HCT116 (cell line): ENCODE results near the gene TMEM86B. TPM values are rescaled to one million over a fixed set of nuclear protein-coding genes. Genes with fewer than 3 reads are reported as not detected.

Experiments
- ATAC-seq: fragments of 200-7000 bp; cut with Tn5 transposase; 2 replicates; pipeline ENCODE4 v1.9.1; 2020; ENCODE audit warnings: mild to moderate bottlenecking, moderate library complexity
- BruUV-seq: library from RNA; stranded (reverse); fragments of 400-500 nt; replicated peaks from 2 replicates; lab custom pipeline; 2021; lab: Mats Ljungman, UMichigan
- CTCF ChIA-PET: fragments of 300-600 bp; sonication (Branson Sonifier 250); formaldehyde crosslinking; loops from one replicate; lab custom pipeline; 2021; ENCODE audit warnings: antibody characterized with exemption; lab: Charles Lee
- POLR2A ChIA-PET: fragments of 300-600, 350-600 bp; sonication (Branson Sonifier 250); formaldehyde crosslinking; loops from one replicate; lab custom pipeline; 2021; ENCODE audit warnings: antibody characterized with exemption; lab: Charles Lee
- RAD21 ChIA-PET, 2 experiments: fragments of 300-600 bp; sonication (Branson Sonifier 250); formaldehyde crosslinking; loops; one replicate each; lab custom pipeline; 2023; ENCODE audit warnings: low total read pairs in 2 of 2; ENCODE audit not compliant: uncharacterized antibody in 2 of 2, unreplicated experiment in 2 of 2, low non-redundant PET in 1 of 2; lab: Charles Lee
- DNase-seq: peaks from one replicate; pipeline ENCODE4 v3.0.0-alpha.2; 2010; ENCODE audit warnings: low read depth, low spot score
- H2AFZ ChIP-seq: fragments of 200-600 bp; shearing (Covaris generic), sonication (generic); 2 replicates; pipeline ENCODE4 v1.6.1; 2017; ENCODE audit warnings: low read depth, mixed run types, mixed read lengths, antibody characterized with exemption, low read length; ENCODE audit not compliant: poor library complexity, severe bottlenecking
- H3K27ac ChIP-seq: 2 replicates; pipeline ENCODE4 v1.5.1; 2012; ENCODE audit warnings: low read depth, low read length
- H3K27me3 ChIP-seq: fragments of 200-600 bp; sonication (generic); 2 replicates; pipeline ENCODE4 v1.6.1; 2016; ENCODE audit warnings: mixed run types, low read length, mixed read lengths; ENCODE audit not compliant: insufficient read depth
- H3K36me3 ChIP-seq, 2 experiments: fragments of 200-500 bp in 1 of 2; fragments of 200-600 bp in 1 of 2; sonication (Bioruptor generic) in 1 of 2; sonication (generic) in 1 of 2; 2 replicates each; pipeline versions ENCODE4 v1.5.1 to v1.6.1; 2014 to 2016; ENCODE audit warnings: low read length in 2 of 2, inconsistent platforms in 1 of 2, mixed read lengths in 1 of 2, mixed run types in 1 of 2; ENCODE audit not compliant: insufficient read depth in 2 of 2, control insufficient read depth in 1 of 2
- H3K4me1 ChIP-seq, 2 experiments: fragments of 200-600 bp in 1 of 2; sonication (generic) in 1 of 2; 2 replicates each; pipeline versions ENCODE4 v1.5.1 to v1.6.1; 2012 to 2017; ENCODE audit warnings: low read length in 2 of 2, inconsistent platforms in 1 of 2, mild to moderate bottlenecking in 1 of 2, mixed read lengths in 1 of 2, mixed run types in 1 of 2, moderate library complexity in 1 of 2; ENCODE audit not compliant: insufficient read depth in 2 of 2, control insufficient read depth in 1 of 2
- H3K4me2 ChIP-seq: fragments of 200-600 bp; sonication (generic); 2 replicates; pipeline ENCODE4 v1.6.1; 2017; ENCODE audit warnings: mixed run types, low read length, mixed read lengths
- H3K4me3 ChIP-seq, 2 experiments: fragments of 200-600 bp in 1 of 2; sonication (generic) in 1 of 2; replicated peaks in 1 of 2; 2 replicates each; pipeline ENCODE4 v1.5.1; 2011 to 2016; ENCODE audit warnings: low read length in 2 of 2, control low read depth in 1 of 2, low read depth in 1 of 2, mild to moderate bottlenecking in 1 of 2, mixed read lengths in 1 of 2, mixed run types in 1 of 2
- H3K79me2 ChIP-seq: fragments of 200-600 bp; sonication (generic); 2 replicates; pipeline ENCODE4 v1.6.1; 2017; ENCODE audit warnings: mild to moderate bottlenecking, mixed run types, low read length, moderate library complexity, mixed read lengths; ENCODE audit not compliant: insufficient read depth
- H3K9ac ChIP-seq: fragments of 200-600 bp; sonication (generic); 2 replicates; pipeline ENCODE4 v1.6.1; 2016; ENCODE audit warnings: low read length, mixed read lengths
- H3K9me2 ChIP-seq: fragments of 200-600 bp; sonication (generic), shearing (Covaris generic); 2 replicates; pipeline ENCODE4 v1.6.1; 2017; ENCODE audit warnings: mixed run types, mild to moderate bottlenecking, moderate library complexity; ENCODE audit not compliant: insufficient read depth
- H3K9me3 ChIP-seq, 2 experiments: fragments of 200-500 bp in 1 of 2; fragments of 200-600 bp in 1 of 2; sonication (Bioruptor generic) in 1 of 2; sonication (generic) in 1 of 2; 2 replicates each; pipeline ENCODE4 v1.6.1; 2014 to 2017; ENCODE audit warnings: low read length in 2 of 2, mixed read lengths in 2 of 2, inconsistent platforms in 1 of 2, low read depth in 1 of 2, mild to moderate bottlenecking in 1 of 2, mixed run types in 1 of 2, moderate library complexity in 1 of 2; ENCODE audit not compliant: control insufficient read depth in 1 of 2, insufficient read depth in 1 of 2
- H4K20me1 ChIP-seq: fragments of 200-600 bp; sonication (generic), shearing (Covaris generic); 2 replicates; pipeline ENCODE4 v1.6.1; 2017; ENCODE audit warnings: mixed run types, mild to moderate bottlenecking, moderate library complexity; ENCODE audit not compliant: insufficient read depth
- CBX3 ChIP-seq: IDR thresholded peaks from 2 replicates; pipeline ENCODE4 v1.6.1; 2012; ENCODE audit warnings: low read depth
- CEBPB ChIP-seq: IDR thresholded peaks from 2 replicates; pipeline ENCODE4 v1.6.1; 2012; ENCODE audit warnings: low read depth
- CTCF ChIP-seq, 3 experiments: fragments of 200-600 bp in 1 of 3; sonication (generic) in 1 of 3; IDR thresholded peaks in 2 of 3; conservative IDR thresholded peaks in 1 of 3; 2 replicates each; pipeline ENCODE4 v1.5.1; 2012 to 2017; ENCODE audit warnings: low read depth in 2 of 3, low read length in 2 of 3, antibody characterized with exemption in 1 of 3, borderline replicate concordance in 1 of 3, control low read depth in 1 of 3, mild to moderate bottlenecking in 1 of 3, mixed read lengths in 1 of 3, mixed run types in 1 of 3, moderate library complexity in 1 of 3; ENCODE audit not compliant: insufficient read depth in 1 of 3
- ELF1 ChIP-seq: IDR thresholded peaks from 2 replicates; pipeline ENCODE4 v1.6.1; 2012; ENCODE audit warnings: low read depth, borderline replicate concordance
- EZH2 ChIP-seq: fragments of 200-600 bp; sonication (generic); IDR thresholded peaks from 2 replicates; pipeline ENCODE4 v1.6.1; 2017; ENCODE audit warnings: antibody characterized with exemption, mixed run types
- EZH2phosphoT487 ChIP-seq: fragments of 200-600 bp; IDR thresholded peaks from 2 replicates; pipeline ENCODE4 v1.6.1; 2018; ENCODE audit warnings: antibody characterized with exemption, borderline replicate concordance
- FOSL1 ChIP-seq: IDR thresholded peaks from 2 replicates; pipeline ENCODE4 v1.6.1; 2012; ENCODE audit warnings: low read depth
- JUND ChIP-seq: IDR thresholded peaks from 2 replicates; pipeline ENCODE4 v1.6.1; 2012
- MAX ChIP-seq: IDR thresholded peaks from 2 replicates; pipeline ENCODE4 v1.6.1; 2012
- POLR2A ChIP-seq: IDR thresholded peaks from 2 replicates; pipeline ENCODE4 v1.7.0; 2011; ENCODE audit warnings: borderline replicate concordance; ENCODE audit not compliant: insufficient read depth, insufficient read length; ENCODE audit errors: extremely low read depth
- POLR2AphosphoS5 ChIP-seq: IDR thresholded peaks from 2 replicates; pipeline ENCODE4 v1.6.1; 2011; ENCODE audit warnings: mild to moderate bottlenecking, low read depth, low read length, moderate library complexity
- RAD21 ChIP-seq: IDR thresholded peaks from 2 replicates; pipeline ENCODE4 v1.6.1; 2012; ENCODE audit warnings: low read depth, mild to moderate bottlenecking
- REST ChIP-seq: IDR thresholded peaks from 2 replicates; pipeline ENCODE4 v1.6.1; 2012; ENCODE audit warnings: low read depth
- SIN3A ChIP-seq: IDR thresholded peaks from 2 replicates; pipeline ENCODE4 v1.6.1; 2012; ENCODE audit warnings: low read depth
- SP1 ChIP-seq: IDR thresholded peaks from 2 replicates; pipeline ENCODE4 v1.6.1; 2012; ENCODE audit warnings: low read depth
- SRF ChIP-seq: IDR thresholded peaks from 2 replicates; pipeline ENCODE4 v1.6.1; 2012; ENCODE audit warnings: low read depth
- TCF7L2 ChIP-seq: IDR thresholded peaks from 2 replicates; pipeline ENCODE4 v1.7.0; 2011; ENCODE audit warnings: borderline replicate concordance, inconsistent platforms; ENCODE audit not compliant: insufficient read depth, insufficient read length; ENCODE audit errors: extremely low read depth
- YY1 ChIP-seq: IDR thresholded peaks from 2 replicates; pipeline ENCODE4 v1.6.1; 2011; ENCODE audit warnings: low read length, low read depth, moderate library complexity, mild to moderate bottlenecking; ENCODE audit not compliant: insufficient replicate concordance; ENCODE audit errors: extremely low read depth
- ZBTB33 ChIP-seq: IDR thresholded peaks from 2 replicates; pipeline ENCODE4 v1.6.1; 2011; ENCODE audit warnings: mild to moderate bottlenecking, low read length, moderate library complexity; ENCODE audit not compliant: insufficient replicate concordance; ENCODE audit errors: extremely low read depth
- ZFX ChIP-seq: fragments of 450-650 bp; IDR thresholded peaks from 2 replicates; pipeline ENCODE4 v1.6.1; 2017
- ZNF274 ChIP-seq: fragments of 200-500 bp; sonication (Bioruptor generic); IDR thresholded peaks from 2 replicates; pipeline ENCODE4 v1.6.1; 2014; ENCODE audit warnings: mild to moderate bottlenecking, low read depth, low read length, inconsistent platforms
- intact Hi-C: fragments of 100-400 bp; cut with micrococcal nuclease; formaldehyde crosslinking; loops from 2 replicates; pipeline ENCODE4 v1.10.0; 2022
- total RNA-seq: library from RNA; stranded (reverse); gene quantifications from one replicate; pipeline ENCODE4 v1.2.1, GENCODE V29; 2021; ENCODE audit not compliant: unreplicated experiment

TMEM86B gene
- total RNA-seq, 1 experiment from 2014 or later, result 10.6 TPM

- Histone ChIP-seq H3K79me2 (peaks cover 4% of the 10 kb centered on the region; the same call in 1 of the 2 replicates), H3K36me3 (no peaks in the 10 kb centered on the region), H3K27ac (peak overlapping the region; percentile 82), H3K27me3 (no peaks in the 10 kb centered on the region), H3K9me2 (no peaks in the 10 kb centered on the region), H3K9ac (peak overlapping the region; percentile 63), H3K4me1 (peaks cover 10 to 33% of the 10 kb centered on the region in 2 experiments), H4K20me1 (no peaks in the 10 kb centered on the region), H3K4me3 (peak overlapping the region; percentile 52), H3K4me2 (peak overlapping the region; percentile 69), H3K9me3 (no peaks in the 10 kb centered on the region), H2AFZ (no peak overlapping the region)
- ChIA-PET POLR2A (interaction anchor here (0.7 to 2.5 kb wide), 7 partner anchors 9 to 194 kb away, joined by 3 to 7 read pairs (median 3); partner anchors contain the start of genes HSPBP1, PTPRH and TMEM238), CTCF (interaction anchor here (0.7 to 1.0 kb wide), 2 partner anchors 20 to 91 kb away, joined by 3 read pairs; partner anchors contain the start of gene PTPRH), RAD21 (no interaction called here)
- intact Hi-C loops, result no loop called here
- no TSS peak for BruUV-seq
- DNase-seq, result peak; percentile 88
- peak; percentile 92 for ATAC-seq
- TF ChIP-seq POLR2A (peak; percentile 92), MAX (peak; percentile 99), CEBPB (no peak; the same call in 1 of the 2 replicates), TCF7L2 (peak; percentile 51), ZFX (peak; percentile 74; the same call in 1 of the 2 replicates), SP1 (peak; percentile 87), EZH2 (no peak), YY1 (peak; percentile 29), EZH2phosphoT487 (no peak), FOSL1 (peak; percentile 70), SIN3A (peak; percentile 79), JUND (peak; percentile 48), ZBTB33 (no peak), SRF (no peak; the same call in 1 of the 2 replicates), ELF1 (no peak), CBX3 (peak; percentile 84), ZNF274 (no peak), POLR2AphosphoS5 (peak; percentile 86), RAD21 (no peak), REST (no peak), CTCF (IDR thresholded peaks at IDR 0.05 in 2 of 3, conservative IDR thresholded peaks at IDR 0.05 in 1 of 3; ENCODE audit: borderline replicate concordance in 1 of 3, insufficient read depth in 1 of 3, low read depth in 2 of 3, low read length in 2 of 3) (no peak)
These were observed 39.1 kb downstream of the TMEM86B start for GRCh38 chr19:55189403-55189835.
